ENCODE measurements around the gene DNAAF3.

The DNAAF3 gene

GRCh38 chr19:55115446-55116065 is 50.9 kb downstream of the DNAAF3 start:
- DNase-seq = no peak

GRCh38 chr19:55114566-55115145 is 51.8 kb downstream of the DNAAF3 start:
- DNase-seq = no peak

- DNase-seq = no peak
Measured at GRCh38 chr19:55113570-55114039, 52.8 kb downstream of the DNAAF3 start.

- DNase-seq = no peak
Measured at GRCh38 chr19:55112777-55113569, 53.4 kb downstream of the DNAAF3 start.

- DNase-seq = no peak
Measured at GRCh38 chr19:55112246-55112776, 54.1 kb downstream of the DNAAF3 start.

GRCh38 chr19:55111238-55111831 is 55.1 kb downstream of the DNAAF3 start:
- DNase-seq = no peak

GRCh38 chr19:55109527-55110291 is 56.7 kb downstream of the DNAAF3 start:
- no peak for DNase-seq

Measured in activated CD4-positive, CD25-positive, alpha-beta regulatory T cell (primary cell).